ENCODE measurements around the gene TTC39C. TPM values are rescaled to one million over a fixed set of nuclear protein-coding genes. Genes with fewer than 3 reads are reported as not detected.

The TTC39C gene
- total RNA-seq, 1 experiment from 2014 or later: 14.8 TPM

- no peak for DNase-seq (ENCODE audit: low read depth, low spot score)
- H3K9me3 ChIP-seq (ENCODE audit: control insufficient read depth, insufficient read depth, low read depth, low read length): no peaks in the 10 kb centered on the region
- H3K27me3 ChIP-seq (ENCODE audit: control insufficient read depth, insufficient read depth, low read length): peaks cover 9% of the 10 kb centered on the region; the same call in 1 of the 2 replicates
- intact Hi-C loops (cut with micrococcal nuclease; ENCODE audit: unreplicated experiment) (loop anchor here (5.0 kb wide), 1 partner anchor 102 kb away; no protein-coding TSS in a partner anchor), in situ Hi-C loops (cut with HindIII; ENCODE audit: low pct_unique_long_range_greater_than_20kb, low sequenced_read_pairs) (no loop called here)
- no TSS peak for BruUV-seq (replicated peaks)
- ChIA-PET POLR2A (interaction anchor here (0.6 kb wide), 1 partner anchor 44 kb away, joined by 4 read pairs; no protein-coding TSS in a partner anchor), CTCF (interaction anchor here (0.5 kb wide), 1 partner anchor 471 kb away, joined by 4 read pairs; no protein-coding TSS in a partner anchor)
- TF ChIP-seq TCF7L2 (IDR thresholded peaks at IDR 0.05; ENCODE audit: low read depth, low read length) (no peak), POLR2AphosphoS5 (IDR thresholded peaks at IDR 0.05; ENCODE audit: low read depth, low read length) (no peak), CTCF (IDR thresholded peaks at IDR 0.05) (no peak), REST (IDR thresholded peaks at IDR 0.05; ENCODE audit: insufficient read depth in 1 of 2, low read depth in 2 of 2, low read length in 1 of 2) (no peak), SIN3A (IDR thresholded peaks at IDR 0.05; ENCODE audit: borderline replicate concordance, insufficient read depth, low read depth, low read length) (no peak)
- peak overlapping the region; percentile 44 for H3K27ac ChIP-seq (ENCODE audit: low read length)
- ATAC-seq: peak; percentile 40
- H3K4me1 ChIP-seq (ENCODE audit: control insufficient read depth, insufficient read depth, low read length): peaks cover 16% of the 10 kb centered on the region
- peak overlapping the region; percentile 73 to 74 for H3K4me3 ChIP-seq (ENCODE audit: low read depth in 2 of 2, low read length in 2 of 2)
- no peaks in the 10 kb centered on the region; the same call in 1 of the 2 replicates for H3K36me3 ChIP-seq (ENCODE audit: control insufficient read depth, insufficient read depth, low read length)
Measured at GRCh38 chr18:24014986-24015638, 558 bp downstream of the TTC39C start.

- no peak for ATAC-seq
- Histone ChIP-seq H3K9me3 (ENCODE audit: control insufficient read depth, insufficient read depth, low read depth, low read length) (no peaks in the 10 kb centered on the region), H3K27me3 (ENCODE audit: control insufficient read depth, insufficient read depth, low read length) (peaks cover 9% of the 10 kb centered on the region; the same call in 1 of the 2 replicates), H3K27ac (ENCODE audit: low read length) (peak overlapping the region; percentile 44), H3K4me3 (ENCODE audit: low read depth in 2 of 2, low read length in 2 of 2) (peak overlapping the region; percentile 73 to 74), H3K4me1 (ENCODE audit: control insufficient read depth, insufficient read depth, low read length) (peaks cover 16% of the 10 kb centered on the region), H3K36me3 (ENCODE audit: control insufficient read depth, insufficient read depth, low read length) (no peaks in the 10 kb centered on the region; the same call in 1 of the 2 replicates)
- no peak for DNase-seq (ENCODE audit: low read depth, low spot score)
- TSS peak; percentile 78 for BruUV-seq (replicated peaks)
- intact Hi-C loops (cut with micrococcal nuclease; ENCODE audit: unreplicated experiment): loop anchor here (5.0 kb wide), 1 partner anchor 101 kb away; no protein-coding TSS in a partner anchor
- CTCF ChIA-PET: interaction anchor here (0.5 kb wide), 1 partner anchor 472 kb away, joined by 4 read pairs; no protein-coding TSS in a partner anchor
- POLR2A ChIA-PET: no interaction called here
- TF ChIP-seq CTCF (IDR thresholded peaks at IDR 0.05): no peak
- TF ChIP-seq SIN3A (IDR thresholded peaks at IDR 0.05; ENCODE audit: borderline replicate concordance, insufficient read depth, low read depth, low read length): no peak
- TF ChIP-seq POLR2AphosphoS5 (IDR thresholded peaks at IDR 0.05; ENCODE audit: low read depth, low read length): no peak
- TF ChIP-seq REST (IDR thresholded peaks at IDR 0.05; ENCODE audit: insufficient read depth in 1 of 2, low read depth in 2 of 2, low read length in 1 of 2): no peak
- TF ChIP-seq TCF7L2 (IDR thresholded peaks at IDR 0.05; ENCODE audit: low read depth, low read length): no peak
- in situ Hi-C loops (cut with HindIII; ENCODE audit: low pct_unique_long_range_greater_than_20kb, low sequenced_read_pairs): no loop called here
Measured at GRCh38 chr18:24015639-24016631, 1.4 kb downstream of the TTC39C start.

Data from Panc1 (cell line).